Measurements from ENCODE around the gene PITX1. TPM values are rescaled to one million over a fixed set of nuclear protein-coding genes. Genes with fewer than 3 reads are reported as not detected.

The PITX1 gene
- total and polyA plus RNA-seq, 2 donors (not counting 3 experiments of a cell fraction or from before 2014, with no cell fraction given): 0.48 to 6.0 TPM

DNA sequence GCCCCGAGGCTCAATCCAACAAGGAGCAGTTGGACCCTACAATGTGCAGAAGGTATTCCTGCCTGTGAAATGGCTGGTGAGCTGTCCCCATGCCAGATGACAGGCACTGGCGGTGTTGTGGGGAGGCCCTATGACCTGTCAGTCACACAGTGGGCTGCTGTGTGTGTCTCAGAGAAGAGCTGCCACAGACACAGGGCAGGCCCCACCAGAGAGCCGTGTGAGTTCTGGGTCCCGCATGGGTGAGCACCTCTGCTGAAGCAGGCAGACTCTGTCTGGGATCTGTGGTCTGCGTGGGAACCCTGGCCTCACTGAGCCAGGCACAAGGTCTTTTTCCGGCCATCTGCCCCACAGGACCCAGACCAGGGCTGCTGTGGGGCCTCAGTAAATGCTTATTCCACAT, 37.3 kb upstream of the PITX1 start:
- no peak overlapping the region for H3K9ac ChIP-seq (replicated peaks; ENCODE audit: extremely low read depth, insufficient read depth, low read length)
- intact Hi-C loops (cut with micrococcal nuclease): loop anchor here (5.0 kb wide), 1 partner anchor 106 kb away; no protein-coding TSS in a partner anchor
- H3K4me2 ChIP-seq (ENCODE audit: insufficient read depth, low read length): no peak overlapping the region
- ChIA-PET CTCF (no interaction called here), POLR2A (no interaction called here)
- H3K36me3 ChIP-seq (ENCODE audit: control insufficient read depth in 2 of 2, extremely low read depth in 1 of 2, insufficient read depth in 2 of 2, low read length in 2 of 2): no peaks in the 10 kb centered on the region
- peaks cover 0 to 2% of the 10 kb centered on the region in 2 experiments for H3K27me3 ChIP-seq (ENCODE audit: control insufficient read depth in 2 of 2, insufficient read depth in 2 of 2, low read length in 2 of 2)
- no peaks in the 10 kb centered on the region for H3K9me1 ChIP-seq (replicated peaks; ENCODE audit: control insufficient read depth, extremely low read depth, insufficient read depth, low read length)
- TF ChIP-seq, protein P1, sequence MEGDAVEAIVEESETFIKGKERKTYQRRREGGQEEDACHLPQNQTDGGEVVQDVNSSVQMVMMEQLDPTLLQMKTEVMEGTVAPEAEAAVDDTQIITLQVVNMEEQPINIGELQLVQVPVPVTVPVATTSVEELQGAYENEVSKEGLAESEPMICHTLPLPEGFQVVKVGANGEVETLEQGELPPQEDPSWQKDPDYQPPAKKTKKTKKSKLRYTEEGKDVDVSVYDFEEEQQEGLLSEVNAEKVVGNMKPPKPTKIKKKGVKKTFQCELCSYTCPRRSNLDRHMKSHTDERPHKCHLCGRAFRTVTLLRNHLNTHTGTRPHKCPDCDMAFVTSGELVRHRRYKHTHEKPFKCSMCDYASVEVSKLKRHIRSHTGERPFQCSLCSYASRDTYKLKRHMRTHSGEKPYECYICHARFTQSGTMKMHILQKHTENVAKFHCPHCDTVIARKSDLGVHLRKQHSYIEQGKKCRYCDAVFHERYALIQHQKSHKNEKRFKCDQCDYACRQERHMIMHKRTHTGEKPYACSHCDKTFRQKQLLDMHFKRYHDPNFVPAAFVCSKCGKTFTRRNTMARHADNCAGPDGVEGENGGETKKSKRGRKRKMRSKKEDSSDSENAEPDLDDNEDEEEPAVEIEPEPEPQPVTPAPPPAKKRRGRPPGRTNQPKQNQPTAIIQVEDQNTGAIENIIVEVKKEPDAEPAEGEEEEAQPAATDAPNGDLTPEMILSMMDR (IDR thresholded peaks at IDR 0.05; ENCODE audit: extremely low read depth in 1 of 2, insufficient read depth in 1 of 2, low read depth in 1 of 2, low read length in 2 of 2): no peak
- no peak for TF ChIP-seq MYC (IDR thresholded peaks at IDR 0.05; ENCODE audit: low read depth, low read length)
- TF ChIP-seq FOS (IDR thresholded peaks at IDR 0.05; ENCODE audit: borderline replicate concordance, insufficient read depth, low read length): no peak
- TF ChIP-seq, protein P2, sequence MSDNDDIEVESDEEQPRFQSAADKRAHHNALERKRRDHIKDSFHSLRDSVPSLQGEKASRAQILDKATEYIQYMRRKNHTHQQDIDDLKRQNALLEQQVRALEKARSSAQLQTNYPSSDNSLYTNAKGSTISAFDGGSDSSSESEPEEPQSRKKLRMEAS (IDR thresholded peaks at IDR 0.05; ENCODE audit: insufficient read depth, insufficient read length): no peak
- TF ChIP-seq EZH2 (IDR thresholded peaks at IDR 0.05; ENCODE audit: borderline replicate concordance, low read depth, low read length, severe bottlenecking): no peak
- no peak for TF ChIP-seq POLR2AphosphoS5 (IDR thresholded peaks at IDR 0.05; ENCODE audit: insufficient read depth, low read depth, low read length)
- no peak for TF ChIP-seq JUN (IDR thresholded peaks at IDR 0.05; ENCODE audit: borderline replicate concordance, insufficient read depth, insufficient read length, low read depth)
- TF ChIP-seq POLR2A (IDR thresholded peaks at IDR 0.05; ENCODE audit: low read depth, low read length): no peak
- TF ChIP-seq GATA2 (IDR thresholded peaks at IDR 0.05; ENCODE audit: insufficient read depth, insufficient read length, low read depth, low read length): no peak
- no peak for DNase-seq (ENCODE audit: low read depth, low spot score)
- BruUV-seq (replicated peaks): no TSS peak
- FAIRE-seq: no peak
- H3K4me3 ChIP-seq (replicated peaks in 1 of 3; ENCODE audit: insufficient read depth in 1 of 3, low read depth in 1 of 3, low read length in 3 of 3): no peak overlapping the region
- no peaks in the 10 kb centered on the region for H3K4me1 ChIP-seq (ENCODE audit: control insufficient read depth, extremely low read depth, insufficient read depth, low read length)
- no peaks in the 10 kb centered on the region for H4K20me1 ChIP-seq (replicated peaks; ENCODE audit: control insufficient read depth, extremely low read depth, insufficient read depth, low read length)
- dilution Hi-C loops (cut with MboI; ENCODE audit: extremely low pct_ligation_motif_present, low sequenced_read_pairs): no loop called here
- H2AFZ ChIP-seq (ENCODE audit: low read depth, low read length): no peak overlapping the region
- no peaks in the 10 kb centered on the region for H3K79me2 ChIP-seq (ENCODE audit: control insufficient read depth, insufficient read depth, low read length)
- no peaks in the 10 kb centered on the region for H3K9me3 ChIP-seq (replicated peaks; ENCODE audit: control insufficient read depth, insufficient read depth, low read length)
- no peak overlapping the region for H3K27ac ChIP-seq (ENCODE audit: insufficient read depth, low read depth, low read length)
